GM12878 (cell line): Measurements from ENCODE around the gene COL25A1. TPM values are rescaled to one million over a fixed set of nuclear protein-coding genes. Genes with fewer than 3 reads are reported as not detected.

Experiments used
- polyA plus RNA-seq, 11 experiments: library from polyadenylated mRNA; depleted of rRNA in 4 of 11; unstranded in 6 of 11; stranded (reverse) in 5 of 11; fragments of >200 nt; fragmentation: Nextera tagmentation in 4 of 11; fragmentation: Illumina TruSeq in 1 of 11; extraction: Ambion mirVana in 4 of 11; extraction: Trizol in 1 of 11; gene quantifications; 1 replicate in 1 of 11; 2 replicates in 10 of 11; pipeline versions ENCODE4 v1.2.1 to v1.2.3, GENCODE V29; 2011 to 2016; ENCODE audit warnings: inconsistent platforms in 2 of 11, missing spikeins in 2 of 11, low read depth in 1 of 11
- total RNA-seq, 4 experiments: library from RNA; depleted of rRNA in 3 of 4; stranded (reverse); fragments of >200 nt in 3 of 4; fragmentation: Illumina TruSeq in 1 of 4; extraction: Trizol in 1 of 4; gene quantifications; 2 replicates each; pipeline versions ENCODE4 v1.2.1 to v1.2.3, GENCODE V29; 2013 to 2021
- TF ChIP-seq, protein P1 (sequence below): IDR thresholded peaks from 2 replicates; pipeline ENCODE4 v1.6.1; 2012; ENCODE audit warnings: improper control_type of control experiment, low read depth, low read length; ENCODE audit not compliant: insufficient replicate concordance
- TF ChIP-seq, protein P2 (sequence below): fragments of 450-650 bp; IDR thresholded peaks from 2 replicates; pipeline ENCODE4 v1.6.1; 2016; ENCODE audit warnings: mild to moderate bottlenecking, moderate library complexity, borderline replicate concordance
- TF ChIP-seq, protein P3 (sequence below): IDR thresholded peaks from 2 replicates; pipeline ENCODE4 v1.6.1; 2011; ENCODE audit warnings: low read depth, low read length, improper control_type of control experiment, borderline replicate concordance

COL25A1 gene
- total and polyA plus RNA-seq, 10 of the 15 experiments (the other 5 are each of a cell fraction or from before 2014, with no cell fraction given), result 0.01 to 0.26 (median 0.12) TPM; not detected in 6

DNA sequence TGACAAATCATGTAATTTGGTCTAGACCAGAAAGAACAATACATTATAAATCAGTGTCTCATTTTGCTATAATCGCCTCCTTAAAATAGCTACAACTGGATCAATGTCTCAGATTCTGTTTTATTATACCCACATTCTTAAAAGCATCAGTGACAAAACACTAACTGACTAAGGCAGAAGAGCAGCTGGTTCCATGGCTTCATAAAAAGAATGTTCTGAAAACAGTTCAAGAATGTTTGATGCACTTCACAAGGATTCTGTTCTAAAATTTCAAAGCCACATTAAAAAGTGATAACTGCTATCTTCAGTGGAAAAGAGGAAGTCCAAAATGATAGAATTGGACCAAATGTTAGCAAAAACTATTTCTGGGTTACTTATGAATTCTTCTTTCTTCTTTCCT lies 69.8 kb downstream of the COL25A1 start (continued):
- TF ChIP-seq, protein P1, sequence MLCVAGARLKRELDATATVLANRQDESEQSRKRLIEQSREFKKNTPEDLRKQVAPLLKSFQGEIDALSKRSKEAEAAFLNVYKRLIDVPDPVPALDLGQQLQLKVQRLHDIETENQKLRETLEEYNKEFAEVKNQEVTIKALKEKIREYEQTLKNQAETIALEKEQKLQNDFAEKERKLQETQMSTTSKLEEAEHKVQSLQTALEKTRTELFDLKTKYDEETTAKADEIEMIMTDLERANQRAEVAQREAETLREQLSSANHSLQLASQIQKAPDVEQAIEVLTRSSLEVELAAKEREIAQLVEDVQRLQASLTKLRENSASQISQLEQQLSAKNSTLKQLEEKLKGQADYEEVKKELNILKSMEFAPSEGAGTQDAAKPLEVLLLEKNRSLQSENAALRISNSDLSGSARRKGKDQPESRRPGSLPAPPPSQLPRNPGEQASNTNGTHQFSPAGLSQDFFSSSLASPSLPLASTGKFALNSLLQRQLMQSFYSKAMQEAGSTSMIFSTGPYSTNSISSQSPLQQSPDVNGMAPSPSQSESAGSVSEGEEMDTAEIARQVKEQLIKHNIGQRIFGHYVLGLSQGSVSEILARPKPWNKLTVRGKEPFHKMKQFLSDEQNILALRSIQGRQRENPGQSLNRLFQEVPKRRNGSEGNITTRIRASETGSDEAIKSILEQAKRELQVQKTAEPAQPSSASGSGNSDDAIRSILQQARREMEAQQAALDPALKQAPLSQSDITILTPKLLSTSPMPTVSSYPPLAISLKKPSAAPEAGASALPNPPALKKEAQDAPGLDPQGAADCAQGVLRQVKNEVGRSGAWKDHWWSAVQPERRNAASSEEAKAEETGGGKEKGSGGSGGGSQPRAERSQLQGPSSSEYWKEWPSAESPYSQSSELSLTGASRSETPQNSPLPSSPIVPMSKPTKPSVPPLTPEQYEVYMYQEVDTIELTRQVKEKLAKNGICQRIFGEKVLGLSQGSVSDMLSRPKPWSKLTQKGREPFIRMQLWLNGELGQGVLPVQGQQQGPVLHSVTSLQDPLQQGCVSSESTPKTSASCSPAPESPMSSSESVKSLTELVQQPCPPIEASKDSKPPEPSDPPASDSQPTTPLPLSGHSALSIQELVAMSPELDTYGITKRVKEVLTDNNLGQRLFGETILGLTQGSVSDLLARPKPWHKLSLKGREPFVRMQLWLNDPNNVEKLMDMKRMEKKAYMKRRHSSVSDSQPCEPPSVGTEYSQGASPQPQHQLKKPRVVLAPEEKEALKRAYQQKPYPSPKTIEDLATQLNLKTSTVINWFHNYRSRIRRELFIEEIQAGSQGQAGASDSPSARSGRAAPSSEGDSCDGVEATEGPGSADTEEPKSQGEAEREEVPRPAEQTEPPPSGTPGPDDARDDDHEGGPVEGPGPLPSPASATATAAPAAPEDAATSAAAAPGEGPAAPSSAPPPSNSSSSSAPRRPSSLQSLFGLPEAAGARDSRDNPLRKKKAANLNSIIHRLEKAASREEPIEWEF, result no peak
- TF ChIP-seq, protein P2, sequence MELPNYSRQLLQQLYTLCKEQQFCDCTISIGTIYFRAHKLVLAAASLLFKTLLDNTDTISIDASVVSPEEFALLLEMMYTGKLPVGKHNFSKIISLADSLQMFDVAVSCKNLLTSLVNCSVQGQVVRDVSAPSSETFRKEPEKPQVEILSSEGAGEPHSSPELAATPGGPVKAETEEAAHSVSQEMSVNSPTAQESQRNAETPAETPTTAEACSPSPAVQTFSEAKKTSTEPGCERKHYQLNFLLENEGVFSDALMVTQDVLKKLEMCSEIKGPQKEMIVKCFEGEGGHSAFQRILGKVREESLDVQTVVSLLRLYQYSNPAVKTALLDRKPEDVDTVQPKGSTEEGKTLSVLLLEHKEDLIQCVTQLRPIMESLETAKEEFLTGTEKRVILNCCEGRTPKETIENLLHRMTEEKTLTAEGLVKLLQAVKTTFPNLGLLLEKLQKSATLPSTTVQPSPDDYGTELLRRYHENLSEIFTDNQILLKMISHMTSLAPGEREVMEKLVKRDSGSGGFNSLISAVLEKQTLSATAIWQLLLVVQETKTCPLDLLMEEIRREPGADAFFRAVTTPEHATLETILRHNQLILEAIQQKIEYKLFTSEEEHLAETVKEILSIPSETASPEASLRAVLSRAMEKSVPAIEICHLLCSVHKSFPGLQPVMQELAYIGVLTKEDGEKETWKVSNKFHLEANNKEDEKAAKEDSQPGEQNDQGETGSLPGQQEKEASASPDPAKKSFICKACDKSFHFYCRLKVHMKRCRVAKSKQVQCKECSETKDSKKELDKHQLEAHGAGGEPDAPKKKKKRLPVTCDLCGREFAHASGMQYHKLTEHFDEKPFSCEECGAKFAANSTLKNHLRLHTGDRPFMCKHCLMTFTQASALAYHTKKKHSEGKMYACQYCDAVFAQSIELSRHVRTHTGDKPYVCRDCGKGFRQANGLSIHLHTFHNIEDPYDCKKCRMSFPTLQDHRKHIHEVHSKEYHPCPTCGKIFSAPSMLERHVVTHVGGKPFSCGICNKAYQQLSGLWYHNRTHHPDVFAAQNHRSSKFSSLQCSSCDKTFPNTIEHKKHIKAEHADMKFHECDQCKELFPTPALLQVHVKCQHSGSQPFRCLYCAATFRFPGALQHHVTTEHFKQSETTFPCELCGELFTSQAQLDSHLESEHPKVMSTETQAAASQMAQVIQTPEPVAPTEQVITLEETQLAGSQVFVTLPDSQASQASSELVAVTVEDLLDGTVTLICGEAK, result no peak
- TF ChIP-seq, protein P3, sequence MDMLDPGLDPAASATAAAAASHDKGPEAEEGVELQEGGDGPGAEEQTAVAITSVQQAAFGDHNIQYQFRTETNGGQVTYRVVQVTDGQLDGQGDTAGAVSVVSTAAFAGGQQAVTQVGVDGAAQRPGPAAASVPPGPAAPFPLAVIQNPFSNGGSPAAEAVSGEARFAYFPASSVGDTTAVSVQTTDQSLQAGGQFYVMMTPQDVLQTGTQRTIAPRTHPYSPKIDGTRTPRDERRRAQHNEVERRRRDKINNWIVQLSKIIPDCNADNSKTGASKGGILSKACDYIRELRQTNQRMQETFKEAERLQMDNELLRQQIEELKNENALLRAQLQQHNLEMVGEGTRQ, result no peak
- TF ChIP-seq, all 136 proteins: peak for 0
